Ishikawa (cell line): ENCODE data around the gene TMEM253.

Experiments used
- CREB1 ChIP-seq: IDR thresholded peaks from 2 replicates; pipeline ENCODE4 v1.6.1; 2012; ENCODE audit warnings: low read depth
- EP300 ChIP-seq: IDR thresholded peaks from 2 replicates; pipeline ENCODE4 v1.6.1; 2012; ENCODE audit warnings: borderline replicate concordance
- RAD21 ChIP-seq: IDR thresholded peaks from 2 replicates; pipeline ENCODE4 v1.6.1; 2012; ENCODE audit warnings: low read depth
- TAF1 ChIP-seq: IDR thresholded peaks from 2 replicates; pipeline ENCODE4 v1.6.1; 2012; ENCODE audit warnings: low read depth, mild to moderate bottlenecking

DNA sequence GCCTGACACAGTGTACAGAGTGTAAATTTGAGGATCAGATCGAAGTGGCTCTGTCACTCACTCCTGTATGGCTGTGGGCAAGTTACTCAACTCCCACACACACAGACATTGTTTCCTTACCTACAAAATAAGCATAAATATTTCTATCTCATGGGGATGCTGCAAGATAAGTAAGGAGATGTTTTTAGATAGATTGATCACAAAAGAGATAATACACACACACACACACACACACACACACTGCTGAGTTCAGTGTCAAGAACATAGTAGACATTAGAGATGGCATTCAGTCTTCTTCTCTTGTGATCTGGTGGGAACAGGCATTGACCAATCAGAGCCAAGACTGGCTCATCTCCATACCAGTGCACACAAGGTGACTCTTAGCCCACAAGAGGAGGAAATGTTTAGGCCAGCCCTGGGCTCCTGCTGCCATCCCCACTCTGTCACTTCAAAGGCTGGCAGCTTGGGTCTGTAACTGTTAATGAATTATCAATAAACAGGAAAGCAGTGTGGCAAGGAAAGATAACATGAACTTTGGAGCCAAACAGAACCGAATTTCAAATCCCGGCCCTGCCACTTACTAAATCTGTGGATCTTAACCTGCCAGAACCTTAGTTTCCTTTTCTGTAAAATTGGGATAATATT lies 46.6 kb upstream of the TMEM253 start:
- no peak for TF ChIP-seq CREB1
- TF ChIP-seq TAF1 = no peak
- no peak for TF ChIP-seq EP300
- TF ChIP-seq RAD21 = no peak
